HG03095 (cell line): Measurements from ENCODE around the gene FAM186B.
"Not testable (repeated sequence)": the region's sequence is repeated elsewhere in the genome, so short reads cannot be mapped to it uniquely, and the experiment has no call there.

Experiments used
- ATAC-seq: cut with Tn5 transposase; IDR thresholded peaks from one replicate; pipeline ENCODE4 v1.9.1; 2021; ENCODE audit warnings: moderate library complexity; ENCODE audit not compliant: unreplicated experiment

Gene FAM186B

GRCh38 chr12:49612210-49612609, 6.8 kb upstream of the FAM186B start:
- ATAC-seq = no peak

- not testable (repeated sequence) for ATAC-seq
Observed at GRCh38 chr12:49610785-49611184, 5.3 kb upstream of the FAM186B start.

GRCh38 chr12:49609875-49610154, 4.4 kb upstream of the FAM186B start:
- no peak for ATAC-seq

GRCh38 chr12:49609059-49609874, 3.8 kb upstream of the FAM186B start:
- no peak for ATAC-seq

- ATAC-seq = no peak
Observed at GRCh38 chr12:49604856-49605255, 583 bp downstream of the FAM186B start.

GRCh38 chr12:49603721-49604120, 1.7 kb downstream of the FAM186B start:
- no peak for ATAC-seq

GRCh38 chr12:49599961-49600360, 5.5 kb downstream of the FAM186B start:
- no peak for ATAC-seq

- ATAC-seq = no peak
Observed at GRCh38 chr12:49598527-49598926, 6.9 kb downstream of the FAM186B start.

- ATAC-seq = no peak
Observed at GRCh38 chr12:49588721-49589516, 16.5 kb downstream of the FAM186B start.

- ATAC-seq = no peak
Observed at GRCh38 chr12:49588281-49588680, 17.2 kb downstream of the FAM186B start.

- no peak for ATAC-seq
Observed at GRCh38 chr12:49587174-49587908, 18.1 kb downstream of the FAM186B start.

GRCh38 chr12:49585477-49586459, 19.7 kb downstream of the FAM186B start:
- ATAC-seq = no peak

GRCh38 chr12:49584591-49584990, 20.8 kb downstream of the FAM186B start:
- no peak for ATAC-seq

GRCh38 chr12:49583366-49584094, 21.9 kb downstream of the FAM186B start:
- no peak for ATAC-seq

- no peak for ATAC-seq
Observed at GRCh38 chr12:49582850-49583249, 22.6 kb downstream of the FAM186B start.

- ATAC-seq = no peak
Observed at GRCh38 chr12:49582201-49582600, 23.2 kb downstream of the FAM186B start.

- ATAC-seq = no peak
Observed at GRCh38 chr12:49580572-49581535, 24.6 kb downstream of the FAM186B start.

GRCh38 chr12:49578471-49579112, 26.8 kb downstream of the FAM186B start:
- no peak for ATAC-seq
